Nephron (organoid): ENCODE measurements around the gene ZNF362.

ENCODE experiments used
- H3K27ac Mint-ChIP-seq, 3 experiments: 2 replicates each; pipeline ENCODE4 v1.8.0; 2020; ENCODE audit warnings: mixed read lengths in 3 of 3, mild to moderate bottlenecking in 2 of 3, moderate library complexity in 1 of 3
- H3K27me3 Mint-ChIP-seq: 2 replicates; pipeline ENCODE4 v1.8.0; 2021; ENCODE audit warnings: low read depth, mild to moderate bottlenecking, moderate library complexity, mixed read lengths
- H3K36me3 Mint-ChIP-seq: 2 replicates; pipeline ENCODE4 v1.8.0; 2020; ENCODE audit warnings: low read depth, mixed read lengths
- H3K4me1 Mint-ChIP-seq: 2 replicates; pipeline ENCODE4 v1.8.0; 2020; ENCODE audit warnings: mixed read lengths
- H3K4me3 Mint-ChIP-seq, 3 experiments: 2 replicates each; pipeline ENCODE4 v1.8.0; 2020; ENCODE audit warnings: mild to moderate bottlenecking in 3 of 3, mixed read lengths in 3 of 3, moderate library complexity in 2 of 3
- H3K9me3 Mint-ChIP-seq: 2 replicates; pipeline ENCODE4 v1.8.0; 2020; ENCODE audit warnings: mixed read lengths
- TF ChIP-seq, protein P1 (sequence below), 3 experiments: fragments of 200-600 bp; sonication (generic); IDR thresholded peaks; one replicate each; pipeline ENCODE4 v1.5.0; 2021; ENCODE audit warnings: antibody characterized with exemption in 3 of 3; ENCODE audit not compliant: unreplicated experiment in 3 of 3

ZNF362 gene

DNA sequence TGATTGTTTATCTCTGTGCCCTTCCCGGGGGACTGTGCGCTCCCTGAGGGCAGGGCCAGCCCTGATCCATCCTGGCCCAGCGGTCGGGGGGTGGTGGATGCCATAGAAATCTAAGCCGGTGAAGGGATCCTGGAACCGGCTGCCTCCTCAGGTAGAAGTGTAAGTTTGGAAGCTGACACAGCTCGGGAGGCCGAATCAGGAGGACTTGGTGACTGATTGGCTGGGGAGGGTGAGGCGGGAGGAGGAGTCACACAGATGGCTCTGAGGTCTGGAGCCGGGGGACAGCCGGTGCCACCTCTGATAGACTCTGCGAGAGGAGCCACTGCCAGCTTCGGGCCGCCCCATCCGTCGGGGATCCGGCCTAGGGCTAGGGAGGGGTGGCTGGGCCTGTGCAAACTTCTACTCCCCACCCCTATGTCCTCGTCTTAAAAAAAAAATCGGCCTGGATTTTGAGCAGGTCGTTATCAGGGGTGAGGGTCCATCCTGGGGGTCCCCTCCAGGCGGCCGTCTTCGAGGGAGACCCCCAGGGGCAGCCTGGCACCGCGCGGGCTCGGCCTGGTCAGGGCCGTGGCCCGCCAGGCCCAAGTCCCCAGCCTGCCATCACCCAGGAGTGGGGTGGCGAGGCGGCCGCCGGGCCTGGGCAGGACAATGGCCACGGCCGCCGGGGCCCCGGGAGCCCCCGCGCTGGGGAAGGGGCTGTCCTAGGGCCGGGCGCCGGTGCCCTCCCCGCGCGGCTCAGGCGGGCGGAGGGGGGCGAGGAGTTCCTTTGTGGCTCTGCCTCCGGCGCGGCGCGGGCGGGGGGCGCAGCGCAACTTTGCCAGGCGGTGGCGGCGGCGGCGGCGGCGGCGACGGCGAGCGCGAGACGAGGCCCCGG, 708 bp upstream of the ZNF362 start:
- Mint-ChIP-seq H3K9me3 (no peaks in the 10 kb centered on the region), H3K27ac (peak overlapping the region; percentile 79 to 94 (median 92)), H3K36me3 (peaks cover 5% of the 10 kb centered on the region), H3K4me3 (peak overlapping the region; percentile 65 to 76 (median 75)), H3K27me3 (no peaks in the 10 kb centered on the region), H3K4me1 (peaks cover 42% of the 10 kb centered on the region)
- TF ChIP-seq, protein P1, sequence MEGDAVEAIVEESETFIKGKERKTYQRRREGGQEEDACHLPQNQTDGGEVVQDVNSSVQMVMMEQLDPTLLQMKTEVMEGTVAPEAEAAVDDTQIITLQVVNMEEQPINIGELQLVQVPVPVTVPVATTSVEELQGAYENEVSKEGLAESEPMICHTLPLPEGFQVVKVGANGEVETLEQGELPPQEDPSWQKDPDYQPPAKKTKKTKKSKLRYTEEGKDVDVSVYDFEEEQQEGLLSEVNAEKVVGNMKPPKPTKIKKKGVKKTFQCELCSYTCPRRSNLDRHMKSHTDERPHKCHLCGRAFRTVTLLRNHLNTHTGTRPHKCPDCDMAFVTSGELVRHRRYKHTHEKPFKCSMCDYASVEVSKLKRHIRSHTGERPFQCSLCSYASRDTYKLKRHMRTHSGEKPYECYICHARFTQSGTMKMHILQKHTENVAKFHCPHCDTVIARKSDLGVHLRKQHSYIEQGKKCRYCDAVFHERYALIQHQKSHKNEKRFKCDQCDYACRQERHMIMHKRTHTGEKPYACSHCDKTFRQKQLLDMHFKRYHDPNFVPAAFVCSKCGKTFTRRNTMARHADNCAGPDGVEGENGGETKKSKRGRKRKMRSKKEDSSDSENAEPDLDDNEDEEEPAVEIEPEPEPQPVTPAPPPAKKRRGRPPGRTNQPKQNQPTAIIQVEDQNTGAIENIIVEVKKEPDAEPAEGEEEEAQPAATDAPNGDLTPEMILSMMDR (IDR thresholded peaks at IDR 0.05; ENCODE audit: unreplicated experiment in 3 of 3): no peak

DNA sequence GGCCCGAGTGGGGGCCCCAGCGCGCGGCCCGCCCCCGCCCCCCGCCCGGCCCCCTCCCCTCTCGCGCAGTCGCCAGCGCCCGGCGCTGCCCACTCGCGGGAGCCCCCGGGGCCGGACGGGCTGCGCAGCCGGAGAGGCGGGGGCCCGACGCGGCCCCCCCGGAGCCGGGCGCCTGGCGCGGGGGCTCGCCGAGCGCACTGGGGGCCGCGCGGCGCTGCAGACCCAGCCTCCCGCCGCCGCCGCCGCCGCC, 146 bp upstream of the ZNF362 start:
- Mint-ChIP-seq H3K9me3 (no peaks in the 10 kb centered on the region), H3K27ac (peak overlapping the region in 1 of 3 experiments; percentile 100), H3K4me3 (peak overlapping the region in 2 of 3 experiments; percentile 44 to 57), H3K27me3 (no peaks in the 10 kb centered on the region), H3K4me1 (peaks cover 47% of the 10 kb centered on the region), H3K36me3 (peaks cover 5% of the 10 kb centered on the region)
- TF ChIP-seq, protein P1 (IDR thresholded peaks at IDR 0.05; ENCODE audit: unreplicated experiment in 3 of 3): no peak

DNA sequence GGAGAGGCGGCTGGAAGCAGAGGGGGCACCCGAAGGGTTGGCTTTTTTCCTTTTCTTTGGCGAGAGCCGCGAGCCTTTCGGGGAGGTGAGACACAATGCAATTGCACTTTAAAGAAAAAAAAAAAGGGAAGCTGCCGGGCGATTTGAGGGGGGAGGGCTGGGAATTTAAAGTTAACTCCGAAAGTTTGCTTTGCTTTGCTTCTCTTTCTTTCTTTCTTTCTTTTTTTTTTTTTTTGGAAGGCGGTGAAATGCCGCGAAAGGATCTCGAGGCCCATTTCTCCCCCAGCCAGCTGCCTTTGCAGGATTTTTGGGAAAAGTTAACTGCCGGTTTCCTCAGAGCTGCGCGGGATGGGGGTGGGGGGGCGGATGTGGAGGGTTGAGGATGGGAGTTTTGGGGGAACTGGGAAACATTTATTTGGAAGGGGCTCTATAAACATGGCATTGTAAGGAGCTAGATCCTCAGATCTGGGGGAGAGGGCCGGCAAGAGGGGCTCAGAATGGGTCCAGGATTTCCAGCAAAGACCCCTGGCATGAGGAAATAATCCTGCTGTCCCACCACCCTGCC, 997 bp downstream of the ZNF362 start:
- Mint-ChIP-seq H3K9me3 (no peaks in the 10 kb centered on the region), H3K4me1 (peaks cover 56% of the 10 kb centered on the region), H3K27me3 (no peaks in the 10 kb centered on the region), H3K36me3 (peaks cover 11% of the 10 kb centered on the region), H3K4me3 (peak overlapping the region; percentile 99 to 100 (median 100)), H3K27ac (peak overlapping the region; percentile 100)
- TF ChIP-seq, protein P1 (IDR thresholded peaks at IDR 0.05; ENCODE audit: unreplicated experiment in 3 of 3): no peak

DNA sequence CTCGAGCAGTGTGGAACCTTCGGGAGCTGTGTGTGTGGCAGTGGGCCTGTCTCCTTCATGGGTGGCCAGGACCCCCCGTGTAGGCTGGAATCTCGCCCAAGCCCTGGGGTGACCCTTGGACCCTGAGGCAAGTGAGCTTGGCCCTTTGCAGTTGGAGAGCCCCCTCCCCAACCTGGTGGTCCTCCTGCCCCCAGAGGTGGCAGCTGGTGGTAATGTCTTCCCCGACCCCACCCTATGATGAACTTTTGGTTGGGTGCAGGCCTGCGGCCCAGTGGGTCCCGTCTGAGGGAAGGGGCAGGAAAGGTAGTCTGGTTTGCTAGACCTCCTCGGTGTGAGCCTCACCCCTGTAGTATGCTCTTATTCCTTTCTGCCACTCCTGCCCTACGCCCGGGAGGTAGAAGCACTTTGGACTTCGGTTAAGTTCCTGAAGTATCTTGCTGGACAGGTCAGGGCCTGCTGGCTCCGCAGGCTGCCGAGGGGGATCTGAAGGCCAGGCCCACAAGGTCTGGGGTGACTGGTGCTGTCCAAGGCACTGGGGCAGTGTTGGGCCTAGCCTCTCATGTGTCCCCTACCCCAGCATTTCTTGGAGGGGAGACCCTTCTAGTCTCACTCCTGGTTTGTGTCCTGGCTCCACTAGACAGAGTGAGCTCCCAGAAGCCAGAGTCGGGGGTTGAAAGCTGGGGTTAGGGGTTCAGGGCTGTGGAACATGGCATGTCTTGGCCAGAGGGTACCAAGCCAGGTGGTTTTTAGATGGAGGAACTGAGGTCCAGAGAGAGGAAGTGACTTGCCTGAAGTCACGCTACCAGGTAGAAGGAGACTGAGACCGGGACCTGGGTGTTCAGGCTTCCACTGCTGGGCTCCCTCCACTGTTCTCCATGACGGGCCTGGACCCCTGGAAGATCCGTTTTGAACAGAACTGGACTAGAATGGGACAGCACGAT, 1.8 kb downstream of the ZNF362 start:
- Mint-ChIP-seq H3K36me3 (peaks cover 11% of the 10 kb centered on the region), H3K4me1 (peaks cover 60% of the 10 kb centered on the region), H3K27me3 (no peaks in the 10 kb centered on the region), H3K9me3 (no peaks in the 10 kb centered on the region), H3K27ac (peak overlapping the region; percentile 100), H3K4me3 (peak overlapping the region; percentile 99 to 100 (median 100))
- TF ChIP-seq, protein P1 (IDR thresholded peaks at IDR 0.05; ENCODE audit: unreplicated experiment in 3 of 3): no peak

DNA sequence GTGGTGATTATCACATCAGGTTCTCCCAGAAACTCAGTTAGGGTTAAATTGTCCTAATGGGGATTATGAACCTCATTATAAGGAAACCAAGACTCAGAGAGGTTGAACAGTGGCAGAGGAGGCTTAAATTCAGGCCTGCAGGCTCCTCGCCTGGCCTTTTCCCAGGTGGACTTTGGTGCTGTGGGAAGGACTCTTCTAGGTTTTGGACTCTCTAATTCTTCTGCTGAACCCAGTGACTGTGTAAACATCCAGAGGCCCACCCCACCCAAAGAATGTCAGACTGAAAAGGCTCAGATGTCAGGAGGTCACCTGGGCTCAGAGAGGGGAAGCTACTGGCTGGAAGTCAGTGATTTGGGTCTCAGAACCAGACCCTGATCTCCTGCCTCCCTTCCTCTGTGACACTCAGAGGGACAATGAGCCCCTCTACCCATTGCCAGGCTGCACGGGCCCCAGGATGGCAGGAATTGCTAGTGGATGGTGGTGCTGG, 2.5 kb downstream of the ZNF362 start:
- H3K36me3 Mint-ChIP-seq: peaks cover 11% of the 10 kb centered on the region
- H3K27ac Mint-ChIP-seq: peak overlapping the region; percentile 100
- H3K4me3 Mint-ChIP-seq: peak overlapping the region; percentile 99 to 100 (median 100)
- peaks cover 65% of the 10 kb centered on the region for H3K4me1 Mint-ChIP-seq
- no peaks in the 10 kb centered on the region for H3K9me3 Mint-ChIP-seq
- TF ChIP-seq, protein P1 (IDR thresholded peaks at IDR 0.05; ENCODE audit: unreplicated experiment in 3 of 3): no peak
- no peaks in the 10 kb centered on the region for H3K27me3 Mint-ChIP-seq
